AG08395 (cell line): ENCODE measurements around the gene HDGF.

ENCODE experiments used
- DNase-seq: peaks from one replicate; pipeline ENCODE4 v3.0.0; 2012; ENCODE audit warnings: mixed read lengths, low spot score

The HDGF gene

GRCh38 chr1:156725683-156726280 lies 25.7 kb downstream of the HDGF start:
- DNase-seq, result peak; percentile 89

GRCh38 chr1:156721535-156721934 lies 29.9 kb downstream of the HDGF start:
- no peak for DNase-seq

GRCh38 chr1:156721131-156721530 lies 30.3 kb downstream of the HDGF start:
- DNase-seq, result no peak

DNA sequence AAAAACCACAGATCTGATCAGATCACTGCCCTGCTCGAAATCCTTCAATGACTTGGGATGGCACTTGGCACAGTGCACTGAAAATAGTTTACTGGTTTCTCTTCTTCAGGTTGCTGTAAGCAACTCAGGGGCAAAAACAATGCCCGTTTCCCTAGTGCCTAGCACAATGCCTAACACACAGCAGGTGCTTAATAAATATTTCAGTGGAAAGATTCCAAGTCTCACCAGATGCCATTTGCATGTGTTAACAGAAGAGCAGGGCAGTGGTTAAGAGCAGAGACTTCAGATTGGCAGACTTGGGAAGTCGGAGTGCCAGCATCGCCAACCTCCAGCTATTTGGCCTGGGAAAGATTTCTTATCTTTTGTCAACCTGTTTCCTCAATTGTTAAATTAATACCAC lies 34.1 kb downstream of the HDGF start:
- no peak for DNase-seq

- DNase-seq, result no peak
Measured at GRCh38 chr1:156714830-156715229, 36.6 kb downstream of the HDGF start.

DNA sequence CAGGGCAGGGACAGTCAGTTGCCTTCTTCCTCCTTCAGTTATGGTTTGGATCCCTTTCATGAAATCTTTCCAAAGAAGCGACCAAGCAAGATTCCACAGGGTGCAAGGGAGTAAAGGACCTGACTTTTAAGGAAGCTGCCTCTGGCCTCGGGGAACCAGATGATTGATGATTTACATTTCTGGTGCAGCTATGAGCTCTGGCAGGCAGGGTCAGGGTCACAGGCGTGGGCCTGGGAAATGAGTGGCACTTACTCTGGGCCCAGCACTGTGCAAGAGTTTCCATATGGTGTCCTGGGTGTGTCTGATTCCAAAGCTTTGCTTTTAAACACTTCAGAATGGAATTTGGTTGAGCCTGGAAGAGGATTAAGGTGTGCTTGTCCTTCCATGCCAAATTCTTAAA lies 38.8 kb downstream of the HDGF start:
- DNase-seq, result no peak

GRCh38 chr1:156711011-156711817 lies 40.3 kb downstream of the HDGF start:
- DNase-seq, result no peak

DNA sequence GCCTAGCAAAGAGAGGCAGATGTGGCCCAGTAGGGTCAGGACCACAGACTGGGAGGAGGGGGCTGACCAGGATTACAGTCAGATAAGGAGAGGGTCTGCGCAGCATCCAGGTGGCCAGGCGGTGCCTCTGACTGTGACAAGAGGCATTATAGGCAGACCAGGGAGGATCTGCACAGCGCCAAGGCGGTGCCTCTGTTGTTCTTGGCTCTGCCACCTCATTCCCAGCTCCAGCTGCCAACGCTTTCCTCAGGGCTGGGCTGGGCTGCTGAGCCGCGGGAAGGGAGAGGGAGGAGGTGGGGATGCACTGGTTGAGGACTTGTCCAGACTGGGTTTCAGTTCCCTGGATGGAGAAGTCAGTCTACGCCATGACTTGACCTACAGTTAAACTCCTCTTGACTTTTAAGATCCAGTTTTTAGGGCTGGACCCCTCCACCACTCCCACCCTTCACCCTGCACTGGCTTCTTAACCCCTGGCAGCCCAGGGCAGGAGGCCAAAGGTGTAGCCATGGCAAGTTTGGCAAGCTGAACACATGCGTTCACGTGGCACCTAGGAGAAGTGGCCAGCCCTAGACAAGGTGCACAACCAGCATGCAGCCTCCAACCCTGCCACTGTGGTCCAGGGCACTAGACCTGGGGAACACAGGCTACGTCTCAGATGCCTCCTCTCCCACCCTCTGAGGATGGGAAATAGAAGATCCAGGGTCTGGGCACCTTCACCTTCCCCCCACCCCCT lies 41.6 kb downstream of the HDGF start:
- peak; percentile 91 for DNase-seq

DNA sequence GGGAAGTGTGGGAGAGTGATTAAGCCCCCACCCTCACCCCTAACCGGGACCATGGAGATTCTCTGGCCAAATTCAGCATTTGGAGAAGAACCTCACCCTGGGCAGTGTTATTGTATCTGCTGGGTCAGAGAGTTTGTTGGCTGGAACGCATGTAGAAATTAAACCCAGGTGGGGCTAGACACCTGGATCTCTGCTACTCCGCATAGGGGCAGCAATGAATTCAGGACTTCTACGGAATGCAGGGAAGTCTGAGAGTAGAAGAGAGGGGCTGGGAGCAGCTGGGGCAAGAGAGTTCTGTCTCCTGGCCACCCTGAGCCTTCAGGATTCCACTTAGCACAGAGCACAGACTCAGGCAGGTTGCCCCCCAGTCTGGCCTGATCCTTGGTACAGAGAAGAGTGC lies 42.4 kb downstream of the HDGF start:
- DNase-seq, result no peak

DNA sequence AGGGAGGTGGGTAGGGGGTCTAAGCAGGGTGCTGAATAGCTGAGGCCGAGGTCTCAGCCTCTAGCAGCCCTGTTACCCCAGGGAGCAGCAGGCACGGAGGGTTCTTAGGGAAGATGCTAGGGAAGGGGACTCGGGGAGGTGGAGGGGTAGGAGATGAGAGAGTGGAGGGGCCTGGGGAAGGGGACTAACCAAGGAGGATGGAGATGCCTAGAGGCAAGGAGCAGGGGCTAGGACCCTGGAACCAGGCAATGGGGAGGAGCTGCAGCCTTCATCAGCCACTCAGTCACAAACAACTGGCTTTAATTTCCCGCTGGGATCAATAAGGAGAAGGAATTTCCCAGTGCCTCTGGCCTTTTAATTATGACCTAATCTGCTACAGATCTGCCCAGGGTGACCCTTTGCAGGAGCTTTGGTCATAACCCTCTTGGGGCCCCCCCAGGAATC lies 43.2 kb downstream of the HDGF start:
- peak; percentile 54 for DNase-seq

GRCh38 chr1:156707417-156708217 lies 43.9 kb downstream of the HDGF start:
- peak; percentile 74 for DNase-seq

GRCh38 chr1:156706657-156707416 lies 44.6 kb downstream of the HDGF start:
- peak; percentile 81 for DNase-seq

DNA sequence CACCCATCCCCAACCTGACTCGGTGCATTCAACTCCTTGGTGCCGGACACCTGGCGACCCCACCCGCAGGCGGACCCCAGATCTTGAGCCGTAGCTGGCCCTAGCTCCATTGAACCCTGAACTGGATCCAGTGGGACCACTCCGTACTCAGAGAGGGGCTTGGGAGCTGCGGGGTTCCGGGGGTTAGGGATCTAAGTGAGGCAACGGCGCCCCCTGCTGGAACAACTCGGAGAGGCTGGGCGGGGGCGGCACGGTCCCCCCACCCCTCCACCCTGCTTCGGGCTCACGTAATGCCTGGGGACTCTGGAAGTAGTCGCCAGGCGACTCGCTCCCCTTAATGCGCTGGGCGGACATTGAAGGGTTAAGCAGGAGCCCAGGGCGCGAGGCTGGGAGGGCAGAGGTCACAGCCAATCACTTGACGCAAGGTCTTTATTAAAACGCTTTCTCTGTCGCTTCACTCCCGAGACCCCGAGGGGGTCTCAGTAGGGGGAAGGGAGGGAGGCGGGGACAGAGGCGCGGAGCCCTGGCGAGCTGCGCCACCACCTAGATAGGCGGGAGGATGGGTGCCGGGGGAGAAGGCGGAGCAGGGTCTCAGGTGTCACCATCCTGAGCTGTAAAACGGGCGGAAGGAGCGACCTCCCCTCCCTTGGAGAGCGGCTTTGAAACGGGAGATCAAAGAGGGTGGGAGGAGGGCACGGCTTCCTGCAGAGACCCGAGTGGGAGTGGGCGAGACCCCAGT lies 45.4 kb downstream of the HDGF start:
- DNase-seq, result peak; percentile 72

GRCh38 chr1:156705321-156705917 lies 46.1 kb downstream of the HDGF start, which contains the start of gene CRABP2:
CRABP2 (minus strand) TSS chr1:156705583; CDS start chr1:156705446, 137 bp downstream.
- DNase-seq, result no peak

DNA sequence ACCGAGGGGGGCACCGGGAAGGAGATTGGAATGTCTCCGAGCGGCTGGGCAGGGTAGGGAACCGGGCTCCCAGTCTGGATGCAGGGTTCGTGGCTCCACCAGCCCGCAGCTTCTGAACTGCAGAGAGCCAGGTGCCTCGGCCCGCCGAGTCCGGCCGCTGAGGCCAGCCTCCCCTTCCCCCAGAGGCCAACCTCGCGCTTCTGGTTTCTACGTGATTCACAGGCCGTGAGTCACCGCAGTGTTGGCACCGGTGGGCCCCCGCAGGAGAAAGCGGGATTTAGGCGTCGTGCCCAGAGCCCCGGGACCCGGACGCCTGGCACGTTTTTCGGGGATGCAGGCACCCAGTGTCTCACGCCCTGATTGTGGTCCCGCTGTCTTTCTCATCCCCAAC lies 46.5 kb downstream of the HDGF start:
- DNase-seq, result peak; percentile 74

DNA sequence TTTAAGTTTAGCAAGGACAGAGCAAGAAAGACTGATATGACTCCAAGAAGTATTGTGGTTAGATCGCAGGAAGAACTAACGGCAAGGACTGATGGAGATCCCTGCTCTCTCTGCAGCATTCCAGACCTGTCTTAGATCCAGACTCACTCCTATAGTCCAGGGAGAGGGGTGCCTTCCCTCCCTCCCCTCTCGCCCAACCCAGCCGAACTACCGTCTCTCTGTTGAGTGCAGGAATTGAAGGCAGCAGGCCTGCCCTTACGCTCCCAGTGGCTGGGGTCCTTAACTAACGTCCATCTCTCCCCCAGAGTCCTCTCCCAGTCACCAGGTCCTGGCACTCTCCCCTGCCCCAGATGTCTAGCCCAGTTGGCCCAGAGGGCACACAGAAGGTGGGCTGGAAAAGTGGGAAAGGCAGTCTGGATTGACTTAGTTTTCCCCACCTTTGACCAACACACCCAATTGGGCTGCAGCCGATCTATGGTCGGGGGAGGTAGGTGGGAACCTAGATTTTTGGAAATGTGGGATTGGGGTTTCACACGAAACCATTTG lies 47.2 kb downstream of the HDGF start:
- no peak for DNase-seq

- DNase-seq, result no peak
Measured at GRCh38 chr1:156703741-156704140, 47.7 kb downstream of the HDGF start.

DNA sequence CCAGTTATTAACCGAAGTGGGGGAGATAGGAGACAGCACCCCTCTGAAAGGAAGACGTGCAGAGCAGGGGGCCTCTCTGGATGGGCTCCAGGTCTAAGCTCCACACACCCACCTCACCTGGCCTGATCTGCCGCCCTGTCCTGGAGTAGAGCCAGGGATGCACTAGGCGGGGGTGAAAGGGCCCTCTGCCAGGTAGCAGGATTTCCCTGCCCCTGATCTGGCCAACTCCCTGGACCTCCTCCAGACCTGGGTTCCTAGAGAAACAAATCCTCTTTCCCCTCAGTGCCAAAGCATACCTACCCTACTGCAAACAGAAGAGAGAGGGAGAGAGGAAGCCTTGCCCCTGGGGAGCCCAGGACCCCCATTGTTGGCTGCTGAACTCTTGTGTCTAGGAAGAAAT lies 48.1 kb downstream of the HDGF start:
- DNase-seq, result no peak

DNA sequence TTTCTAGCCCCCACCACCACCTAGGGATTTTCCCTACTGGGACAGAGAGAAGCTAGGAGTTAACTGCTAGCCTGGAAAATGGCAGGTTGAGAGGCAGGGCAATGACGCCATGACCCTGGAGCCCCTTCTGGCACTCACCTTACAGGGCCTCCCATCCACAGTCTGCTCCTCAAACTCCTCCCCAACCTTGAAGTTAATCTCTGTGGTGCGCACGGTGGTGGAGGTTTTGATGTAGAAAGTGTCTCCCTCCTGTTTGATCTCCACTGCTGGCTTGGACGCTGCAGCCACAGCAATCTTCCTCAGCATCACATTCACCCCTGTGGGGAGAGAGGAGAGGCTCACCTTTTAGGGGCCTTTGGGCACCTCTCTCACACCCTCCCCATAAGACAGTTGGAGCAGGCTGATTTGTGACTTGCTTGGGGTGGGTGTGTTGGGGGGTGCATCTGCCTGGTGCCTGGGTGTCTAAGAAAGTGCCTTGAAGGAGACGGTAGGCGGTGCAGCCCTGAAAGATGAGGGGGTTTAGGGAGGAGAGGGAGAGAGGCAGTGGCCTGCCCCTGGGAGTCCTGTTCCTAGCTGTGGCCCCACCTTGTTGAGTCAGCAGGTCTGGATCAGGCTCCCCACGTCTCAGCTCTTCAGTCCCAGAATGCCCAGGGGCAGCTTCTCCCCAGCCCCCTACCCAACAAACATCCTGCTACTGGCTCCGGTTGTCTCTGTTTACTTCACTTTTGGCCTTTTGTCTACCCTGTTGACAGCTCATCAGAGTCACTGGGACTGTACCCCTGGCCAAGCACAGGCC lies 50.5 kb downstream of the HDGF start:
- DNase-seq, result no peak
